ENCODE measurements around the gene DNAJC5. TPM values are rescaled to one million over a fixed set of nuclear protein-coding genes. Genes with fewer than 3 reads are reported as not detected.
A peak's percentile ranks its signal among the peaks of the same experiment; 100 is the strongest.

Gene DNAJC5
- total and polyA plus RNA-seq, 9 of the 15 experiments (the other 6 are each of a cell fraction or from before 2014, with no cell fraction given) = 0.95 to 42.8 (median 23.4) TPM

- Histone ChIP-seq H3K79me2 (ENCODE audit: control insufficient read depth, insufficient read depth, low read length) (peaks cover 71% of the 10 kb centered on the region), H3K27ac (ENCODE audit: extremely low read depth, low read depth, low read length) (no peak overlapping the region; the same call in 2 of the 3 replicates), H4K20me1 (replicated peaks; ENCODE audit: control insufficient read depth, insufficient read depth, low read length) (peaks cover 45% of the 10 kb centered on the region), H3K4me2 (ENCODE audit: insufficient read depth, low read length) (peak overlapping the region; percentile 59; the same call in 1 of the 2 replicates), H3K9me1 (ENCODE audit: control insufficient read depth, insufficient read depth, low read length) (peaks cover 21% of the 10 kb centered on the region), H3K4me1 (replicated peaks in 1 of 2; ENCODE audit: control insufficient read depth in 2 of 2, insufficient read depth in 2 of 2, low read length in 2 of 2) (peaks cover 28 to 93% of the 10 kb centered on the region in 2 experiments), H3K4me3 (no peak overlapping the region), H3K9me3 (replicated peaks; ENCODE audit: control insufficient read depth, insufficient read depth, low read depth, low read length) (no peaks in the 10 kb centered on the region), H3K9ac (ENCODE audit: insufficient read depth in 1 of 2, low read depth in 2 of 2, low read length in 2 of 2) (peak overlapping the region in 1 of 2 experiments; percentile 99; a peak in 2 of 4 replicates), H3K36me3 (ENCODE audit: control insufficient read depth, insufficient read depth, low read length) (peaks cover 38% of the 10 kb centered on the region; the same call in 1 of the 3 replicates), H2AFZ (ENCODE audit: low read depth, low read length) (no peak overlapping the region), H3K27me3 (ENCODE audit: control insufficient read depth in 2 of 2, insufficient read depth in 2 of 2, low read length in 2 of 2) (no peaks in the 10 kb centered on the region)
- 73% methylated on average over 13 of the region's 13 CpGs for WGBS (ENCODE audit: insufficient coverage, low coverage, missing lambda C conversion rate)
- DNase-seq (ENCODE audit: extremely low read depth in 1 of 4, low spot score in 3 of 4) = no peak
- intact Hi-C loops (cut with micrococcal nuclease) = no loop called here
- no TSS peak for BruUV-seq (replicated peaks)
- no peak for ATAC-seq
- POLR2A ChIA-PET = interaction anchor here (0.6 kb wide), 2 partner anchors 15 to 666 kb away, joined by 3 to 4 read pairs; no protein-coding TSS in a partner anchor
- FAIRE-seq = no peak
- in situ Hi-C loops (cut with MboI) = no loop called here
- CTCF ChIA-PET (ENCODE audit: low intra/inter-chr PET ratio) = interaction anchor here (0.6 kb wide), 1 partner anchor 20 kb away, joined by 3 read pairs; no protein-coding TSS in a partner anchor
- TF ChIP-seq ZNF263 (CRISPR knock-in tag; IDR thresholded peaks at IDR 0.05; ENCODE audit: borderline replicate concordance) = 0 out of 2 replicates have a peak, but pooled peaks have one; percentile 40
- peak; percentile 50 for TF ChIP-seq RBFOX2 (IDR thresholded peaks at IDR 0.05; ENCODE audit: low read depth, low read length)
- no peak for TF ChIP-seq MAFK (IDR thresholded peaks at IDR 0.05; ENCODE audit: low read length)
Measured at GRCh38 chr20:63953764-63954429, 59.0 kb downstream of the DNAJC5 start.

GRCh38 chr20:63955281-63955826 lies 60.4 kb downstream of the DNAJC5 start:
- Histone ChIP-seq H3K79me2 (ENCODE audit: control insufficient read depth, insufficient read depth, low read length) (peaks cover 56% of the 10 kb centered on the region), H3K9me1 (ENCODE audit: control insufficient read depth, insufficient read depth, low read length) (peaks cover 7% of the 10 kb centered on the region), H3K4me1 (replicated peaks in 1 of 2; ENCODE audit: control insufficient read depth in 2 of 2, insufficient read depth in 2 of 2, low read length in 2 of 2) (peaks cover 16 to 92% of the 10 kb centered on the region in 2 experiments; a peak in 4 of 5 replicates), H3K4me2 (ENCODE audit: insufficient read depth, low read length) (peak overlapping the region; percentile 93), H3K9ac (ENCODE audit: insufficient read depth in 1 of 2, low read depth in 2 of 2, low read length in 2 of 2) (peak overlapping the region; percentile 98 to 99), H3K27me3 (ENCODE audit: control insufficient read depth in 2 of 2, insufficient read depth in 2 of 2, low read length in 2 of 2) (no peaks in the 10 kb centered on the region), H3K9me3 (replicated peaks; ENCODE audit: control insufficient read depth, insufficient read depth, low read depth, low read length) (no peaks in the 10 kb centered on the region), H3K36me3 (ENCODE audit: control insufficient read depth, insufficient read depth, low read length) (peaks cover 43% of the 10 kb centered on the region; the same call in 1 of the 3 replicates), H3K4me3 (peak overlapping the region; percentile 99), H4K20me1 (replicated peaks; ENCODE audit: control insufficient read depth, insufficient read depth, low read length) (peaks cover 30% of the 10 kb centered on the region), H2AFZ (ENCODE audit: low read depth, low read length) (peak overlapping the region; percentile 95), H3K27ac (ENCODE audit: extremely low read depth, low read depth, low read length) (peak overlapping the region; percentile 99)
- POLR2A ChIA-PET = interaction anchor here (2.0 kb wide), 1 partner anchor 12 kb away, joined by 9 read pairs; no protein-coding TSS in a partner anchor
- CTCF ChIA-PET (ENCODE audit: low intra/inter-chr PET ratio) = no interaction called here
- peak; percentile 62 to 71 (median 64) for DNase-seq (ENCODE audit: extremely low read depth in 1 of 4, low spot score in 3 of 4)
- in situ Hi-C loops (cut with MboI) (no loop called here), intact Hi-C loops (cut with micrococcal nuclease) (loop anchor here (5.0 kb wide), 1 partner anchor 248 kb away; the partner anchor contains the start of genes ARFRP1 and ZGPAT)
- peak; percentile 44 for FAIRE-seq
- peak; percentile 43 for ATAC-seq
- WGBS (ENCODE audit: insufficient coverage, low coverage, missing lambda C conversion rate) = 6% methylated on average over 15 of the region's 31 CpGs
- BruUV-seq (replicated peaks) = no TSS peak
- TF ChIP-seq SMC3 (conservative IDR thresholded peaks at IDR 0.05; ENCODE audit: insufficient read depth, low read depth, low read length) (no peak), MYC (IDR thresholded peaks at IDR 0.05; ENCODE audit: low read depth, low read length) (no peak), MYC (CRISPR knock-in tag; IDR thresholded peaks at IDR 0.05; ENCODE audit: borderline replicate concordance, low read depth) (0 out of 2 replicates have a peak, but pooled peaks have one; percentile 45), ZNF212 (CRISPR knock-in tag; IDR thresholded peaks at IDR 0.05) (no peak), RFX1 (IDR thresholded peaks at IDR 0.05) (no peak), MAZ (CRISPR knock-in tag; conservative IDR thresholded peaks at IDR 0.05 in 1 of 2, IDR thresholded peaks at IDR 0.05 in 1 of 2) (peak in 1 of 2 experiments; percentile 48; a peak in 2 of 4 replicates), HDAC3 (IDR thresholded peaks at IDR 0.05; ENCODE audit: borderline replicate concordance, partially characterized antibody) (no peak), RUNX1 (IDR thresholded peaks at IDR 0.05; ENCODE audit: low read depth) (0 out of 2 replicates have a peak, but pooled peaks have one; percentile 11), CHD1 (IDR thresholded peaks at IDR 0.05; ENCODE audit: low read length) (peak; percentile 71), EGR1 (conservative IDR thresholded peaks at IDR 0.05) (peak; percentile 52), FOXA3 (CRISPR knock-in tag; conservative IDR thresholded peaks at IDR 0.05 in 1 of 2, IDR thresholded peaks at IDR 0.05 in 1 of 2) (no peak)
